NCI-H2227 (cell line): ENCODE data around the gene TECR.
"Not testable (repeated sequence)": the region's sequence is repeated elsewhere in the genome, so short reads cannot be mapped to it uniquely, and the experiment has no call there.

Source experiments
- DNase-seq: peaks from one replicate; lab custom pipeline; 2025; ENCODE audit not compliant: unreplicated experiment; lab: John Stamatoyannopoulos, UW

The TECR gene, protein sequence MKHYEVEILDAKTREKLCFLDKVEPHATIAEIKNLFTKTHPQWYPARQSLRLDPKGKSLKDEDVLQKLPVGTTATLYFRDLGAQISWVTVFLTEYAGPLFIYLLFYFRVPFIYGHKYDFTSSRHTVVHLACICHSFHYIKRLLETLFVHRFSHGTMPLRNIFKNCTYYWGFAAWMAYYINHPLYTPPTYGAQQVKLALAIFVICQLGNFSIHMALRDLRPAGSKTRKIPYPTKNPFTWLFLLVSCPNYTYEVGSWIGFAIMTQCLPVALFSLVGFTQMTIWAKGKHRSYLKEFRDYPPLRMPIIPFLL

DNA sequence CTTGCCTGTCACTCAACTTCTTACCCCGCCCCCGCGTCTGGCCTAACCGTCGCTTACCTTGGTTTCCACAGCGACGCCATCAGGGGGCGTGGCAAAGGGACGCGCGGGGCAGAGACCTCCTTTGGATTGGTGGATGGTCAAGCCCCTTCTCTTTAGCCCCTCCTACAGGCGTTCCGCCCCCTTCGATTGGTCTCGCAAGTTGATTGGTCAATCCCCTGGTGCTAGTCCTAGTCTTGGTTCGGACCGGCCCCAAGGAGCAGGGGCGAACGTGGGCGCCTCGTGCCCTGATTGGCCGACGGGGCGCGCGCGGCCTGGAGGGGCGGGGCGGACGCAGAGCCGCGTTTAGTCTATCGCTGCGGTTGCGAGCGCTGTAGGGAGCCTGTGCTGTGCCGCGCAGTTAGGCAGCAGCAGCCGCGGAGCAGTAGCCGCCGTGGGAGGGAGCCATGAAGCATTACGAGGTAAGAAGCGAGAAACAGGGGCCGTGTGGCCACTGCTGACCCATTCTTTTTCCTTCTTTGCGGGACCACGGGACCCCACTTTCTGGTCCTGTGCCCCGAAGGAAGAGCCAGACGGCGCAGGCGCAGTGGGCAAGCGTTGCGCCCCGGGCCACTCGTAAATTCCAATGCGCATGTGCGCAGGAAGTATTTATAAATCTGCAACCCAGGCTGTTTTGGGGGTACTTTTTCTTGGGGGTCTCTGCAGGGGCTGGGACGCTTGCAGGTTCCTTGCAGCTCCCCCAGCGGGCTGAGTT is at the start of gene TECR:
Gene TECR (plus strand): TSS at position 341 of the 751 bp plus-strand sequence. CDS start 103 bp downstream, at position 444.
- DNase-seq = peak; percentile 99

DNA sequence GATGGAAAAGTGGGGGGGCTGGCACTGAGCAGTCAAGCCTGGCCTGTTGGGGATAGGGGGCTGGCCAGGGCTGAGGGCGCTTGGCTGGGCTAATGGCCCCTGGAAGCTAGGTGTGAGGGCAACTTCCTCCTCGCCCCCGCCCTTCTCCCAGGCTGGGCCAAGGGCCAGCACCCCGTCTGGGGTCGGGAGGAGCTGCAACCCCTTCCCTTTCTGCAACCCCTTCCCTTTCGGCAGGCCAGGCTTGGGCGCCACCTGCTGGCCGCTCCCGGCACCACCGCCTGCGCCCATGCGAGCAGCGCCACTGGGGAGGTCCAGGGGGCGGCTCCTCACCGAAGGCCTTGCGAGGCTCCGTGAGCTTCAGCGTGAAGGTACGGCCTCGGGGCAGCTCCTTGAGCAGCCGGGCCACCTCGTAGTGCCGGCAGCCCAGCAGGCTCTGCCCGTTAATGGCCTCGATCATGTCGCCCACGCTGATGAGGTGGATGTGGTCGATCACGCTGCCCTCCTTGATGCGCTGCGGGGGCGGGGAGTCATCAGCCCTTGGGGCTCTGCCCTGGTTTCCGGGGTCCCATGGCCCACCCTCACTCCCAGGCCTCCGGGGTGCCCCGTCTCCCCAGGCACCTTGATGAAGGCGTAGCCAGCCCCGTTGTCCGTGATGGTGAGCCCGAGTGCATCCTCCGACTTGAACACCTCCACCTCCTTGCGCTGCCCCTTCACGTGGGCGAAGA is 49.3 kb upstream of the TECR start:
- no peak for DNase-seq

DNA sequence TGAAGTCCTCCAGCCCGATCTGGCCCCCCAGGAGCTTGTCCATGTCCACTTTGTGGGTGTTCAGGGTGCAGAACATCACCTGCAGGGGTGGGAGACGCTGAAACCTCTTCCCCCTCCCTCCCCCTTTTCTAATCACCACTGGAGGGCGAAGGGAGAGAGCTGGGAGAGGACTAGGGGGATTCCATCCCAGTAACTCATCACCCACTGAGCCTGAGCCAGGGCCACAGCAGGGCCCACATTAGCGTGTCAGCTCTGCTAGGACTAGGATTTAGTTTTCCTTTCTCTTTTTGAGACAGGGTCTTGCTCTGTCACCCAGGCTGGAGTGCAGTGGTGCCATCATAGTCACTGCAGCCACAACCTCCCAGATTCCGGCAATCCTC is 48.7 kb upstream of the TECR start:
- DNase-seq = no peak

DNA sequence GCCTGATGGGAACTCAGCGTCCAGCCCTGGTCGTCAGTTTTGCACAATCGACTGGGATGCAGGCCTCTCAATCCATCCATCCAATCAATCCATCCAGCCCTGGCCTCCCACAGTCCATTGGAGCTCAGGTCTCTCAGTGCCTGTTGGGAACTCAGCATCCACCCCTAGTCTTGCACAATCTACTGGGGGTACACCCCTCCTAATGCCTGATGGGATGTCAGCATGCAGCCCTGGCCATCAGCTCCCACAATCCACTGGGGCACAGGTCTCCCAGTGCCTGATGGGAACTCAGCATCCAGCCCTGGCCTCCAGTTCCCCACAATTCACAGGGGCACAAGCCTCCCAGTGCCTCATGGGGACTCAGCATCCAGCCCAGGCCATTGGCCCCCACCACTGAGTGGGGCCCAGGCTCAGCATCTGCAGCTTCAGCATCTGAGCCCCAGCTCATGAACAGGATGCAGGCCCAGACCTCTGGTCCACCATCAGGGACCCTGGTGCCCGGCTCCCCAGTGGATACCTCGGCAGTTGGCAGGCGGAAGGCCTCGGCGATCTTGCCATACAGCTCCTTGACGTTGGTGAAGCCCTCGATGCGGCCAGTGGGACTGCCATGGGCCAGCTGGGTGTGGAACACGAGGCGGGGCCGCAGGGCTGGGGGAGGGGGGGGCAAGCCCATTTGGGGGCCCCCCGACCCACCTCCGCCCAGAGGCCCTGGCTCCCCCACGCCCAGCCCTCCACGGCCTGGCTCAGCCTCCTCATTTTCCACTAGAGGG is 47.0 kb upstream of the TECR start:
- DNase-seq = no peak

DNA sequence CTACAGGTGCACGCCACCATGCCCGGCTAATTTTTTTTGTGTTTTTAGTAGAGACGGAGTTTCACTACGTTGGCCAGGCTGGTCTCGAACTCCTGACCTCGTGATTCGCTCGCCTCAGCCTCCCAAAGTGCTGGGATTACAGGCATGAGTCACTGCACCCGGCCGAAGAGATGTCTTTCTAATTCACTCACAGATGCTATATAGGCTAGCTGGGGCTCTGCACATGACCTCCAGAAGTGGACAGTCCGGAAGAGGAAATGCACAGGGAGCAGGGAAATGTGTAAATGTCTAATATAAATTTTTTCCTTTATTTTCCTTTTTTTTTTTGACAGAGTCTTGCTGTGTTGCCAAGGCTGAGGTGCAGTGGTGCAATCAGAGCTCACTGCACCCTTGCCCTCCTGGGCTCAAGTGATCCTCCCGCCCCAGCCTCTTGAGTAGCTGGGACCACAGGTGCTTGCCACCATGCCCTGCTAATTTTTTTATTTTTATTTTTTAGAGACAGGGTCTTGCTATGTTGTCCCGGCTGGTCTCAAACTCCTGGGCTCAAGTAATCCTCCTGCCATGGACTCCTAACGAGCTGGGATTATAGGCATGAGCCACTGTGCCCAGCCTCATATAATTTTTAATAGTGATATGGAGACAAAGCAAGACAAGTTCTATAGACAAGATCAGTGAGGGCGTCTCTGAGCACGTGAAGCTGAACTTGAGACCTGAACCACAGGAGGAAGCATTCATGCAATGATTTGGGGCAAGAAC is 41.8 kb upstream of the TECR start:
- DNase-seq = no peak

DNA sequence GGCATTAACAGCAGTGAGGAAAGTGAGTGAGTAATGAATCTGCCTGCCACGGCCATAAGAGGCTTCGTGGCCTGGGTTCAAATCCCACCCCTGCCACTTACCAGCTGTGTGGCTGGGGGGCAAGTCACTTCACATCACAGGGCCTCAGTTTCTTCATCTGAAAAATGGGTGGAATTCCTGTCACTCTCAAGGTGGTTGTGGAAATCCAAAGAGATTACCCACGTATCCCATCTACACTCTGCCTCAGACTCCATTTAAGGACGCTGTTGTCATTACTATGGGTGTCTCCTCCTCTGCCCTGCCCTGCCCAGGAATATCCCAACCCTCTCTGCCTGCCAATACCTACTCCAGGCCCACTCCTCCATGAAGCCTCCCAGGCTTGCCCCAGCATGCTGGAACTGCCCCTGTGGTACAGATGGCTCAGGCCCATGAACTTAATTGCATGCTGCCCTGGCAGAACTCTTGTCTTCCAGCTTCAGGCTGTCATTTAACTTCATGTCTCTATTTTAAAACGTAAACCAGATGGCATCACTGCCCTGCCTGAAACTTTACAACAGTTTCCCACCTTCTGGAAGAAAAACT is 36.5 kb upstream of the TECR start:
- no peak for DNase-seq

DNA sequence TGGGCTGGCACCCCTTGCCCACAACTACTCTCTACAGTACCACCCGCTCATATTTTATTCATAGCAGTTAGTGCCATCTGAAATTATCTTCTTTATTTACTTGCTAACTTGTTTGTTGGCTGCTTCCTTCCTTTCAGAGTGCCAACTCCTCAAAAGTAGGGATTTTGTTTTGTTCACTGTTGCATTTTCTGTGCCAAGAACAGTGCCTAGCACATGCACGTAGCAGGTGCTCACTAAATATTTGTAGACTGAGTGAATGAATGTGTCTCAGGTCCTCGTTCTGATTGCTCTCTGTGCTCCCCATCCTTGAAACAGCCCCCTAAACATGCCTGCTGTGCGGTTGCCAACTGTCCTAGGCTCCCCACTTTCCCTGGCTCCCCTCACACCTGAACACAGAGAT is 35.0 kb upstream of the TECR start:
- DNase-seq = no peak

DNA sequence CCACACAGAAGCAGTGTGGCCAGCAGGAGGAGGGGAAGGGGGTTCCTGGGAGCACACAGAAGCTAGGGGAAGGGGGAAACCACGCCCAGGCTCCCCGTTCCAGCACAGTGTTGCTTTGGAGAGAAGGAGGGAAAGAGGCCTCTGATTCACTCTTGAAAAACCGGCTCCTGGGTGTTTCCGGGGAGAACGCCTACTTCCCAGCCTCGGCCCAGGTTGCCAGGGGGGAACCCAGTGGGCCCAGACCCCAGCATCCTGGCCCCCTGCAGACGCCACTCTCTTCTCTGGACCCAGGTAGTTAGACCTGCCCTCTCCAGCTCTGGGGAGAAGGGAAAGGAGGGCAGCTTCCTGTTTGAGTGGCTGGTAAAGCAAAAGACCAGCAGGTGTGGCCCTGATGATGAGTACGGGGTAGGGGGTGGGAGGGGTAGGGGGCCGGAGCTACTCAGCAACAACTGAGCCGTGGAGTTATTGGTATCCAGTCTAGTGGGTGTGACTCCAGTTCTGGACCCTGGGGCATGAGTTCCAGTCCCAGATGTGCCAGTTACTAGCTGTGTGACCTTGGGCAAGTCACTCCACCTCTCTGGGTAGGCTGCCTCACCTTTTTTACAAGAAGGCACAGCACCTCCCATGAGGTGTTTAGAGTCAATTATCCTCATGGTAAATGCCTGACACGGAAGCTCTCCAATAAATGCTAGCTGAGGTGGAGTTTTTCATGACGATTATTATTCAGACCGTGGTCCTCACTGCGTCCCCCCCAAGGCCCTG is 34.3 kb upstream of the TECR start:
- DNase-seq = no peak

DNA sequence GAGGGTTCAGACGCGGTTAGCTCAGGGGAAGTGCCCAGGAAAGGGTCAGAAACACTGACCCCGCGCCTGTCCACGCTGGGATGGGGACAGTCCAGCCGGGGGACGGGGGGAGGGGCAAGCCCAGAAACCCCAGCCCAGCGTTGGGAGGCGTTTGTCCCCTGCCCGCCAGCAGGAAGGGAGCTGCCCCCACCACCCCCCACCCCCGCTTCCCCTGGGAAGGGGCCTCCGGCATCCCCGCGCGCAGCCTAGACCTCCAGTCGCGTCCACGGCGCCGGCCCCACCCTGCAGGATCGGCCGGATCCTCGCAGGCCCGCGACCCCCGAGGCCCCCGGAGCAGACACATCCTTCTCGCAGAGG is 33.7 kb upstream of the TECR start:
- no peak for DNase-seq

DNA sequence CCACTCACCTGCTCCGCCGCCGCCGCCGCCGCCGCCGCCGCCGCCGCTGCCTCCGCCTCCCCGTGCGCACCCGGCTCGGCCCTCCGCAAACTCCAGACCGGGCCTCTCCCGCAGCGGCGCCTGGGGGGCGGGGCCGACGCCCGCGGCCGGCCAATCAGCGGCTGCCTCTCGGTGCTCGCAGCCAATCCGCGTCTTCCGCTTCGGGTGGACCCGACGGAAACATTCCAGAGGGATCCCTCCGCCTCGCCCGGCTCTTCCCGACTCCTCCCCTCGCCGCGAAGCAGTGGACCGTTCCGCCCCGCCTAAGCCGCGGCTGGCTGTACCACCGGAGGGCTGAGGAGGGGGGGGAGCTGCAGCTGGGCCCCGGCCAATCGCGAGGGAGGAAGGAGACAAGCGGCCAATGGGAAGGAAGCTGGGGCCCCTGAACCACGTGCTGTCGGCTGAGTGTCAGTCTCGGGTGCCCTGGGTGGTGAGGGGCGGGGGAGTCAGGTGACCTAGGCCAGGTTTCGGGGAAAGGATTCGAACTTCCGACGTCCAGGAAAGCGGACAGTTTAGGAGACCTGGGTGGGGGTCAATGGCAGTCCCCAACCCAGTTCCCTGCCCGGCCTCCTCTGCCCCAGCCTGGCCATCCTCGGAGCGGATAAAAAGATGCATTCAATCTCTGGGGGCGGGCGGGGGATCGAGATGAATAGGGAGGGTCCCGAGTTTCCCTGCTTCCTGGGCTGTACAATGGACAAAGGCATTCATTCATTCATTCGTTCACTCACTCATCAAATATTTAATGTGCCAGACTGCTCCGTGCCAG is 33.2 kb upstream of the TECR start, which contains the start of gene GIPC1:
Gene GIPC1 (minus strand): TSS at position 99 of the 805 bp plus-strand sequence. CDS start 13,151 bp downstream, outside the sequence.
- peak; percentile 97 for DNase-seq

DNA sequence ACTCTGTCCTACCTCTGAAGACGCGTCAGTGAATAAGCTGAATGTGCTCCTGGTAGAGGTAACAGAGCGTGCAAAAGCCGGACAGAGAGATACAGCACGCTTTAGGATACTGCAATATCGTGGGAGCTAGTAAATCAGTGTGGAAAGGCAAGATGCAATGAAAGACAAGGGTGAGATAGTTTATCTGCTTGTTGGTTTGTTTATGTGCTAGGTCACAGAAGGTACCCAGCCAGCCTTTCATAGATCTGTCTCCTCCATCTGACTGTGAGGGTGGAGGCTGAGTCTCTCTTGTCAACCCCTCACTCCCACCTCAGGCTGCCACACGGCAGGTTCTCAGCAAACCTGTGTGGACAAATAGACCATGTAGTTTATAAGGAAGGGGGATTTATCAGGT is 32.6 kb upstream of the TECR start:
- no peak for DNase-seq

DNA sequence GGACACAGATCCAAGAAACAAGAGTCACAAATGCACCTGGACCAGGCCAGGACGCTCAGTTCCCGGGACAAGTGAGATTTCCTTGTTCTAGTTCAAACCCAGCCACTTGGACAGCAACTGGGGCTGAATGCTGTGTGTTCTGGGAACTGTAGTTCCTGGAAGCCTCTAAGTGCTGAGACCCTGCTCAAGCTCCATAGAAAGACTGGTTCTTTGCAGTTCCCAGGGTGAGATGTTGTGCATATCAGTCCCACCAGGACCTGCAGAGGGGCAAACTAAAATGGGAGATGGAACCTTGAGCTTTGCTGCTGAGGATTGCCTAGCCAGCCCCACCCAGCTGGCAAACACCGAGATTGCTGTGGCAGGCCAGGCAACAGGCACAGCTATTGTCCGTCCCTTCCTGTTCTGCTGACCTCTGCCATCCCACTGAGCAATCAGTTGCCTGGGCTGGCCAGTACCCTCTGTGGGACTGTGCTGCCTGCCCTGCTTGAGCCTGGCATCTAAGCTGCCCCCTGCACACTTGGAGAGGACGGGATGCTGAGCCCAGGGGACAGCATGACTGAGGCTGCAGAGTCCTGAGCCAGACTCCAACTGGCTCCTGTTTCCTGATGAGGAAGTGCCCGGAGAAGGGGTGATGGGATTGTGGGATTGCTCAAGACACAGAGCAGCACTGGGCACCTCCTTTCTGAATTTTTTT is 32.0 kb upstream of the TECR start:
- no peak for DNase-seq

DNA sequence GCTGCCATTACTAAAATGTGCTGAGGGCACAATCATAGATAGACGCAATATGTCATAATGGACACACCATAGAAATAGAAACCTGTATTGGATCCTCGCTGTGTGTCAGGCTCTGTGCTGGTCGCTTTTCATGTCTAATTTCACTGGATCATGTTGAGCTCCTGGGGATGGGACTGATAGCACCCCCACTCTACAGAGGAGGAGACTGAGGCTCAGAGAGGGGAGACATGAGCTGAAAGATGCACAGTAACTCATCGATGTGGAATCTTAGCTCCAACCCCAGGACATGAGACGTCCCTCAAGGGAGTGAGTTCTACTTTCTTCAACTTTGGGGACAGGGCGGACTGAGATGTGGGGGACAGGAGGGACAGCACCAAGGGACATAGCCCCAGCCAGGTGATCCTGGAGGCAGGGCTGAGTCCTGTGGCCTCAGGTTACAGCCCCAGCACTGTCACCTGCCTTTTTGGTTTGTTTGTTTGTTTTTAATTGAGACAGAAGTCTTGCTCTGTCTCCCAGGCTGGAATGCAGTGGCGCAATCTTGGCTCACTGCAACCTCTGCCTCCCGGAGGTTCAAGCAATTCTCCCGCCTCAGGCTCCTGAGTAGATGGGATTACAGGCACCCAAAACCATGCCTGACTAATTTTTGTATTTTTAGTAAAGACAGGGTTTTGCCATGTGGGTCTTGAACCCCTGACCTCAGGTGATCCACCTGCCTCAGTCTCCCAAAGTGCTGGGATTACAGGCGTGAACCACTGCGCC is 26.9 kb upstream of the TECR start:
- DNase-seq = no peak

DNA sequence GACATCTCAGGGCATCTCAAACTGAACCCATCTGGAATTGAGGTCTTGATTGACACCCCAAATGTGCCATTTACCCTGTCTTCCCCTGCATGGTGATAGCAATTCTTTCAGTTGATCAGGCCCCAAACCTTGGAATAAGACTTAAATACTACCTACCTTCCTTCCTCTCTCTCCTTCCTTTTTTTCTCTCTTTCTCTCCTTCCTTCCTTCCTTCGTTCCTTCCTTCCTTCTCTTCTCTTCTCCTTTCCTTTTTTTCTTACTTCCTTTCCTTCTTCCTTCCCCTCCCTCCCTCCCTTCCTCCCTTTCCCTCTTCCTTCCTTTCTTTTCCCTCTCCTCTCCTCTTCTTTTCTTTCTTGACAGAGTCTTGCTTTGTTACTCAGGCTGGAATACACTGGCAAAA is 26.1 kb upstream of the TECR start:
- DNase-seq = no peak

DNA sequence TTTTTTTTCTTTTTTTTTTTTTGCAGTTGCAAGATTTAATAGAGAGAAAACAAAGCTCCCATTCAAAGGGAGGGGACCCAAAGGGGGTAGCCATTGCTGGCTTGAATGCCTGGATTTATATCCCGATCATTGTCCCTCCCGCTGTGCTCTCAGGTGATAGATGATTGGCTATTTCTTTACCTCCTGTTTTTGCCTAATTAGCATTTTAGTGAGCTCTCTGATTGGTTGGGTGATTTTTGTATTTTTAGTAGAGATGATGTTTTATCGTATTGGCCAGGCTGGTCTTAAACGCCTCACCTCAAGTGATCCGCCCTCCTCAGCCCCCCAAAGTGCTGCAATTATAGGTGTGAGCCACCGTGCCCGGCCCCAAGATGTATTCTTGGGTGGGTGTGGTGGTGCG is 24.8 kb upstream of the TECR start:
- not testable (repeated sequence) for DNase-seq

DNA sequence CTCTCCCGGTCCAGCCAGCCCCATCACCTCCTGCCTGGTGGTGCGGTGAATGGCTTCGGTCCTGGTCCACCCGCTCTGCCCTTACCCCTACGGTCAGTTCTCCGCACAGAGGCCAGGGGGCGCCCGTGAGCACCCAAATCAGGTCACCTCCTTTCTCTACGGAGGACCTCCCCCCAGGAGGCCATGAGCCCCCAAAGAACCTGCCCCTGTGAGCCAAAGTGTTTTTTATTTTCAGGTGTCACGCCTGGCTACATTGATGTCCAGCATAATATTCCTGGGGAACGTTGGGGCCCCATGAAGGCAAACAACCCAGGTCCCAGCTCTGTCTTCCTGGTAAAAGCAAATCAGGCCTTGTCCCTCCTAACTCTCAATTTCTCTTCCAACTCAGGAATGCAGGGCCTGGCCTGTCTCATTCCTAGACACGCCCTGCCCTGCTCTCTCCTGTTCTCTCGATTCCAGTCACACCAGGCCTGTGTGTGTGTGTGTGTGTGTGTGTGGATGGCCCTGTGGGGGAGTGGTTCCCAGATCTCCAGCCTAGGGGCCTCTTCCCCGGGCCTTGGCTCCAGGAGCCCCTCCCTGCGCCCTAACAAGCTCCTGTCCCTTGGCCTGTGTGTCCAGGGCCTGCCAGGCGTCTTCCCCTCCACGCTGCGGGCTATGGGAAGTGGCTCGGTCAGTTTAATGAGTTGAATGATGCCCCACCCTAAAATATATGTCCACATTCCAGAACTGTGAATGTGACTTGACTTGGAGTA is 23.7 kb upstream of the TECR start:
- DNase-seq = peak; percentile 31
